Upper lobe of left lung (tissue), 6 donors: ENCODE data around the gene ZNRF1. TPM values are rescaled to one million over a fixed set of nuclear protein-coding genes. Genes with fewer than 3 reads are reported as not detected.

Source experiments
- ATAC-seq, 2 donors: fragments of 200-7000 bp; cut with Tn5 transposase; one replicate each; pipeline ENCODE4 v1.9.1; 2022; ENCODE audit warnings: mild to moderate bottlenecking in 2 of 2, moderate library complexity in 2 of 2; ENCODE audit not compliant: low FRiP score in 2 of 2
- DNase-seq, 2 donors: peaks; one replicate each; pipeline ENCODE4 v3.0.0-alpha.2; 2019 to 2020
- H3K27ac ChIP-seq, 4 donors: fragments of 200-600 bp; sonication (generic); one replicate each; pipeline ENCODE4 v1.5.1; 2016 to 2019
- H3K27me3 ChIP-seq, 4 donors: fragments of 200-600 bp; sonication (generic); one replicate each; pipeline ENCODE4 v1.5.1; 2017 to 2019
- H3K36me3 ChIP-seq, 4 donors: fragments of 200-600 bp; sonication (generic); one replicate each; pipeline ENCODE4 v1.5.1; 2016 to 2019
- H3K4me1 ChIP-seq, 4 donors: fragments of 200-600 bp; sonication (generic); one replicate each; pipeline ENCODE4 v1.5.1; 2018 to 2019
- H3K4me3 ChIP-seq, 4 donors: fragments of 200-600 bp; sonication (generic); one replicate each; pipeline ENCODE4 v1.5.1; 2017 to 2019; ENCODE audit warnings: mild to moderate bottlenecking in 2 of 4, moderate library complexity in 1 of 4
- H3K9me3 ChIP-seq, 4 donors: fragments of 200-600 bp; sonication (generic); one replicate each; pipeline ENCODE4 v1.5.1; 2018 to 2019
- EP300 ChIP-seq, 4 donors: sonication (generic); formaldehyde crosslinking; IDR thresholded peaks; one replicate each; pipeline ENCODE4 v1.5.1; 2017; ENCODE audit warnings: antibody characterized with exemption in 4 of 4, control low read depth in 2 of 4
- POLR2A ChIP-seq, 4 donors: fragments of 450-650 bp; IDR thresholded peaks; one replicate each; pipeline ENCODE4 v1.5.1; 2016 to 2017; ENCODE audit warnings: antibody characterized with exemption in 4 of 4, mild to moderate bottlenecking in 2 of 4
- POLR2AphosphoS5 ChIP-seq, 2 donors: sonication (generic); formaldehyde crosslinking; IDR thresholded peaks; one replicate each; pipeline ENCODE4 v1.5.1; 2017; ENCODE audit warnings: antibody characterized with exemption in 2 of 2
- WGBS, 2 donors: methylation state at CpG; one replicate each; pipeline ENCODE4 v1.1.5; 2017 to 2018; 5-methylcytosine and 5-hydroxymethylcytosine counted together
- total RNA-seq, 6 donors: library from RNA; depleted of rRNA in 4 of 6; stranded (reverse); fragments of >200 nt in 4 of 6; gene quantifications; one replicate each; pipeline versions ENCODE4 v1.1.0 to v1.2.1, GENCODE V29; 2016 to 2021
- TF ChIP-seq, protein P1 (sequence below), 6 experiments: fragments of 450-650 bp in 4 of 6; fragments of 200-600 bp in 2 of 6; sonication (generic) in 2 of 6; IDR thresholded peaks; one replicate each; pipeline ENCODE4 v1.5.1; 2016 to 2019; ENCODE audit warnings: antibody characterized with exemption in 6 of 6
- donor health status: DM: no; HTN: no; CAD: no; lungs with moderate emphysema.
- donor health status: DM: no; HTN: yes; CAD: no; lungs with severe emphysema.

ZNRF1 gene
- total RNA-seq, 6 donors from 2014 or later = 18.5 to 40.0 (median 27.1) TPM

DNA sequence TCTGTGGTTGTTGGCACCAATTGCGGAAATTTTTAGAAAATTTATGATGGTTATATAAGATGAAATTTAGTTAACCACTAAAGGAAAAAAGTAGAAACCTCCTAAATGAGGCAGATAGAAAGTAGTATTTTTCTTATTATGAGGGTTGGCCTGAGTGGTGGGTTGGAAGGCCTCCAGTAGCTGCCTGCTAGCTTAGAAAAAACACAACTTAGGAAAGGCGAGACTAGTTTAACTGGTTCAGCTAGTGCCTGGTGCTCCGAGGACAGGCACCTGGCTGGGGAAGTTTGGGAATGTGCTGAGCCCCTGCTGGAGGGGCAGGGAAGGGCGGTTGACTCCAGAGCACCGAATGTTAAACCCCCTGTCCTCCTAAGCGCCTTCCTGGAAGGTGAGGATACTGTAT lies 97.8 kb downstream of the ZNRF1 start:
- DNase-seq (peak in 1 of 2 donors; percentile 78), ATAC-seq (peak in 1 of 2 donors; percentile 70)
- Histone ChIP-seq H3K4me3 (no peak overlapping the region), H3K27me3 (no peaks in the 10 kb centered on the region), H3K9me3 (no peaks in the 10 kb centered on the region), H3K36me3 (peaks cover 0 to 12% (median 0%) of the 10 kb centered on the region in 4 donors), H3K4me1 (peaks cover 32 to 47% (median 42%) of the 10 kb centered on the region in 4 donors), H3K27ac (peak overlapping the region in 3 of 4 donors; percentile 45 to 77 (median 64))
- TF ChIP-seq POLR2A (IDR thresholded peaks at IDR 0.05) (no peak), EP300 (IDR thresholded peaks at IDR 0.05) (no peak), POLR2AphosphoS5 (IDR thresholded peaks at IDR 0.05) (no peak)
- TF ChIP-seq, protein P1, sequence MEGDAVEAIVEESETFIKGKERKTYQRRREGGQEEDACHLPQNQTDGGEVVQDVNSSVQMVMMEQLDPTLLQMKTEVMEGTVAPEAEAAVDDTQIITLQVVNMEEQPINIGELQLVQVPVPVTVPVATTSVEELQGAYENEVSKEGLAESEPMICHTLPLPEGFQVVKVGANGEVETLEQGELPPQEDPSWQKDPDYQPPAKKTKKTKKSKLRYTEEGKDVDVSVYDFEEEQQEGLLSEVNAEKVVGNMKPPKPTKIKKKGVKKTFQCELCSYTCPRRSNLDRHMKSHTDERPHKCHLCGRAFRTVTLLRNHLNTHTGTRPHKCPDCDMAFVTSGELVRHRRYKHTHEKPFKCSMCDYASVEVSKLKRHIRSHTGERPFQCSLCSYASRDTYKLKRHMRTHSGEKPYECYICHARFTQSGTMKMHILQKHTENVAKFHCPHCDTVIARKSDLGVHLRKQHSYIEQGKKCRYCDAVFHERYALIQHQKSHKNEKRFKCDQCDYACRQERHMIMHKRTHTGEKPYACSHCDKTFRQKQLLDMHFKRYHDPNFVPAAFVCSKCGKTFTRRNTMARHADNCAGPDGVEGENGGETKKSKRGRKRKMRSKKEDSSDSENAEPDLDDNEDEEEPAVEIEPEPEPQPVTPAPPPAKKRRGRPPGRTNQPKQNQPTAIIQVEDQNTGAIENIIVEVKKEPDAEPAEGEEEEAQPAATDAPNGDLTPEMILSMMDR (IDR thresholded peaks at IDR 0.05) = peak in 4 of 6 experiments; percentile 37 to 66 (median 49)
- 55 to 75% methylated on average over 6 of the region's 6 CpGs for WGBS, 2 donors

DNA sequence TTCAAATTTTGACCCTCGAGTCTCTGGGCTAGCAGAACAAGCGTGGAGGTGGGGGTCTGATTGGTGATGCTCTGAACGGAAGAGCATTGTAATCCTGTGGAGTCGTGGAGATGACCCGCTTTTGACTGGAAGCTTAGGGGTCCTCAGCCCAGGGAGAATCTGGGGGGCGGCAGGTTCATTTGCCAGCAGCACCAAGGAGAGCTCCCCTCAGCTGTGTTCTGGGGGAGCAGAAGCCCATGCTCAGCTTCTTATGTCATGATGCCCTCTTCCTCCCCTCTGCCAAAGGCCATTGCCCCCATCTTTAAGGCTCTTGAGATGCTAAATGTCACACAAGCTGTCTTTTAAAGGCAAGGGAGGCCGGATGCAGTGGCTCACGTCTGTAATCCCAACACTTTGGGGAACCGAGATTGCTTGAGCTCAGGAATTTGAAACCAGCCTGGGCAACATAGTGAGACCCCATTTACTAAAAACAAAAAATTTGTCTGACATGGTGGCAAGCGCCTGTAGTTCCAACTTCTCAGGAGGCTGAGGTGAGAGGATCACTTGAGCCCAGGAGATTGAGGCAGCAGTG lies 98.5 kb downstream of the ZNRF1 start:
- Histone ChIP-seq H3K27me3 (no peaks in the 10 kb centered on the region), H3K4me1 (peaks cover 30 to 47% (median 42%) of the 10 kb centered on the region in 4 donors), H3K27ac (peak overlapping the region in 3 of 4 donors; percentile 64 to 77 (median 71)), H3K4me3 (no peak overlapping the region), H3K9me3 (no peaks in the 10 kb centered on the region), H3K36me3 (peaks cover 0 to 12% (median 0%) of the 10 kb centered on the region in 4 donors)
- no peak for DNase-seq
- ATAC-seq = no peak
- TF ChIP-seq EP300 (IDR thresholded peaks at IDR 0.05) = no peak
- no peak for TF ChIP-seq POLR2AphosphoS5 (IDR thresholded peaks at IDR 0.05)
- TF ChIP-seq, protein P1 (IDR thresholded peaks at IDR 0.05) = no peak
- TF ChIP-seq POLR2A (IDR thresholded peaks at IDR 0.05) = no peak
- 79 to 86% methylated on average over 10 of the region's 10 CpGs for WGBS, 2 donors

DNA sequence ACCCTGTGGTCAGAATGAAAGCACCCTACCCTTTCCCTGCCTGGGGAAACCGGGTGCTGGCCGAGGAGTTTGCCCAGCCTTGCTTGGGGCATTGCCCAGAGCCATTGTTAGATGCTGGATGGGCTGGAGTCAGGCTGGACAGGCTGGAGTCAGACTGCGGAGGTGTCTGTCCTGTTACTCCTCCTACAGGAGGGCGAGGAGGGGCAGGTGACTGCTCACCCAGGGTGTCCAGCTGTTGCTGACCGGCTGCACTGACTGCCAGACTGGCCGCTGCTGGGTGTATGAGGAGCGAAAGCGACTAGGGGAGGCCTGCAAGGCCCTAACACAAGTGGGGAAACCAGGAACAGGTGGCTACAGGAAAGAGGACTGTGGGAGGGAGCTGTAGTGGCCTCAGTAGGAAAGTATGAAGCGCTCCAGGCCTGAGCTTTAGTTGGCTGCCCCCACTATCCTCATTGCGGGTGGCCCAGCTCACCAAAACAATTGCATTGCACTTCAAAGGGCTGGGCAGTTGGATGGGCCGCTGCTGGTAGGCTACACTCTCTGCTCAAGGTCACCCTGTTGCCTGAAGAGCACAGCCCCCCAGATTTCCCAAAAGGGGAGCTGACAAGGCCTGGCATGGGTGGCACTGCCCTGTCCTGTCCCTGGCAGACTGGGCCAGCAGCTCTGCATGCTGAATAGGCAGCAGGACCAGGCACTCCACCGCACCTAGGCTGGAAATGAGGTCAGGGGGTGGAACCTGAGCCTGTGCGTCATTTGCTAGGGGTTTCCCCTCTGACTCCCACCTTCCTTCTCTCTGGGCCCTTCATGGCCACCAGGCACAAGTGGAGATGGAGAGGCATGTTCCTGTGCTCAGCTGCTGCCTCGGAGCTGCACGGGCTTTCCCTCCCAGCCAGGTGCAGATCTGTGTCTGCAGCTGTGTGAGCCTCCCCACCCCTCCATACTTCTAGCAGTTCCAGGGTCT lies 99.4 kb downstream of the ZNRF1 start:
- H3K4me1 ChIP-seq = peaks cover 30 to 47% (median 42%) of the 10 kb centered on the region in 4 donors
- ATAC-seq (peak; percentile 31 to 62), DNase-seq (peak in 1 of 2 donors; percentile 80)
- H3K4me3 ChIP-seq = no peak overlapping the region
- peaks cover 0 to 12% (median 0%) of the 10 kb centered on the region in 4 donors for H3K36me3 ChIP-seq
- no peaks in the 10 kb centered on the region for H3K9me3 ChIP-seq
- WGBS, 2 donors = 50 to 74% methylated on average over 11 to 13 of the region's 15 CpGs
- H3K27me3 ChIP-seq = no peaks in the 10 kb centered on the region
- peak overlapping the region; percentile 31 to 84 (median 70) for H3K27ac ChIP-seq
- TF ChIP-seq POLR2A (IDR thresholded peaks at IDR 0.05) (peak in 1 of 4 donors; percentile 60), EP300 (IDR thresholded peaks at IDR 0.05) (no peak), POLR2AphosphoS5 (IDR thresholded peaks at IDR 0.05) (peak in 1 of 2 donors; percentile 40)
- TF ChIP-seq, protein P1 (IDR thresholded peaks at IDR 0.05) = no peak

DNA sequence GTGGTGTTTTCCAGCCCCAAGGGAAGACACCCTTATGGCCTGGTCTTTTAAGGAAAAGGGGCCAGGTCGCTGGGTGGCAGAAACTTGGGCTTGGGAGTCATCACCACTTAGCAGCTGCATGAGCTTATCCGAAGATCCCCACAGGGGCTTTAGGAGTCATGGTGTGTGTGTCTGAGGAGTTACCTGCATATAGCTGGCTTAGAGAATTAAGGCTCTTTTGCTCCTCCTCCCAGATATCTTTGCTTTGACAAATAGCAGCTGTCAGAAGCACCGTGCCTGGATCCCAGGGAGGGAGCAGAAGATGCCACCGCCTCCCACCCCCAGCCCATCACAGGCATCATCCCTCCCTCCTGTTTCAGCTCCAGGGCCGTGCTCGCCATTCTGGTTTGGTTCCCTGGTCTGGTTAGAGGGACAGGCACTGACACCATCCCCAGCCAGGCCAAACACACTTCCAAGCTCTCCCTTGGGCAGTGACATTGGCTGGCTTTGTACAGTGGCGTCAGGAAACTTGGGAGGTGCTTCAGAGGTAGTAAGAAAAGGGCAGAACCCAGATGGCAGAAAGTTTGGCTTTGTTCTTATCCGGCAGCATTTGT lies 100.3 kb downstream of the ZNRF1 start:
- ATAC-seq (no peak), DNase-seq (no peak)
- Histone ChIP-seq H3K36me3 (peaks cover 0 to 6% (median 0%) of the 10 kb centered on the region in 4 donors), H3K4me3 (no peak overlapping the region), H3K27ac (peak overlapping the region; percentile 46 to 84 (median 70)), H3K27me3 (no peaks in the 10 kb centered on the region), H3K4me1 (peaks cover 30 to 47% (median 42%) of the 10 kb centered on the region in 4 donors), H3K9me3 (no peaks in the 10 kb centered on the region)
- WGBS, 2 donors = 57 to 82% methylated on average over 3 to 8 of the region's 8 CpGs
- TF ChIP-seq POLR2AphosphoS5 (IDR thresholded peaks at IDR 0.05) (no peak), EP300 (IDR thresholded peaks at IDR 0.05) (no peak), POLR2A (IDR thresholded peaks at IDR 0.05) (no peak)
- TF ChIP-seq, protein P1 (IDR thresholded peaks at IDR 0.05) = no peak
